GM18499 (cell line): ENCODE results near the gene DMRT1.
A peak's percentile ranks its signal among the peaks of the same experiment; 100 is the strongest.
"Not testable (repeated sequence)": the region's sequence is repeated elsewhere in the genome, so short reads cannot be mapped to it uniquely, and the experiment has no call there.

Experiments used
- ATAC-seq: cut with Tn5 transposase; IDR thresholded peaks from one replicate; pipeline ENCODE4 v1.9.1; 2021; ENCODE audit warnings: moderate number of reproducible peaks; ENCODE audit not compliant: insufficient read depth, unreplicated experiment

Gene DMRT1

GRCh38 chr9:852539-852938 is 11.0 kb downstream of the DMRT1 start:
- no peak for ATAC-seq

GRCh38 chr9:859251-859650 is 17.8 kb downstream of the DMRT1 start:
- peak; percentile 100 for ATAC-seq

- no peak for ATAC-seq
These were observed 19.2 kb downstream of the DMRT1 start for GRCh38 chr9:860706-861105.

GRCh38 chr9:861525-861924 is 20.0 kb downstream of the DMRT1 start:
- ATAC-seq: not testable (repeated sequence)

- ATAC-seq: no peak
These were observed 33.8 kb downstream of the DMRT1 start for GRCh38 chr9:875119-875962.

GRCh38 chr9:876425-876824 is 34.9 kb downstream of the DMRT1 start:
- no peak for ATAC-seq

- no peak for ATAC-seq
These were observed 36.7 kb downstream of the DMRT1 start for GRCh38 chr9:878239-878638.

GRCh38 chr9:880725-881124 is 39.2 kb downstream of the DMRT1 start:
- no peak for ATAC-seq

- no peak for ATAC-seq
These were observed 41.0 kb downstream of the DMRT1 start for GRCh38 chr9:882416-882924.

- ATAC-seq: no peak
These were observed 41.5 kb downstream of the DMRT1 start for GRCh38 chr9:883011-883410.

- no peak for ATAC-seq
These were observed 45.4 kb downstream of the DMRT1 start for GRCh38 chr9:886886-887285.

- ATAC-seq: no peak
These were observed 50.6 kb downstream of the DMRT1 start for GRCh38 chr9:892123-892522.

- no peak for ATAC-seq
These were observed 51.6 kb downstream of the DMRT1 start for GRCh38 chr9:893115-893514.

GRCh38 chr9:893843-894420 is 52.4 kb downstream of the DMRT1 start:
- peak; percentile 95 for ATAC-seq

GRCh38 chr9:899440-900184 is 58.1 kb downstream of the DMRT1 start:
- no peak for ATAC-seq

GRCh38 chr9:903886-904285 is 62.4 kb downstream of the DMRT1 start:
- no peak for ATAC-seq

- no peak for ATAC-seq
These were observed 64.4 kb downstream of the DMRT1 start for GRCh38 chr9:905906-906305.

- ATAC-seq: no peak
These were observed 67.2 kb downstream of the DMRT1 start for GRCh38 chr9:908536-909205.

GRCh38 chr9:911005-911404 is 69.5 kb downstream of the DMRT1 start:
- no peak for ATAC-seq

GRCh38 chr9:912776-913175 is 71.3 kb downstream of the DMRT1 start:
- ATAC-seq: no peak

GRCh38 chr9:913526-913925 is 72.0 kb downstream of the DMRT1 start:
- ATAC-seq: not testable (repeated sequence)
